GM19351 (cell line): ENCODE data around the gene PSMD7.

Experiments used
- ATAC-seq: cut with Tn5 transposase; IDR thresholded peaks from one replicate; pipeline ENCODE4 v1.9.1; 2021; ENCODE audit warnings: mild to moderate bottlenecking, moderate library complexity; ENCODE audit not compliant: unreplicated experiment

Gene PSMD7

GRCh38 chr16:74296432-74297144, at the start of gene PSMD7:
TSS of gene PSMD7 (plus strand) at chr16:74296814. CDS start at chr16:74296915, 101 bp downstream.
- ATAC-seq = peak; percentile 91

DNA sequence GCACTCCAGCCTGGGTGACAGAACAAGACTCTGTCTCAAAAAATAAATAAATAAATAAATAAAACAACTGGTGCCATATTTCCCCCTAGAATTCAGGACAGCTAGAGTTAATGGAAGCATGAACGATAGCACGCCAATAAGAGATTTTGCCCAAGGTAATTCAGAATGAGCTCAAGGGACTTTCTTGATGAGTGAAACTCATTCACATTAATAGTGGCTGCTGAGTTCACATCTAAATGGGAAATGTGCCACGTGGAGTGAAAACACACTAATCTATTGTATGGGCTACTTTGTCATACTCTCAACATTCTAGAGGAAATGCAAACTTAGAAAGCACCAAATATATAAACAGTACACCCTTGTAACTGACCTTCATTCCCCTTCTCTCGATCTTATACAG, 47.4 kb upstream of the PSMD7 start:
- ATAC-seq = no peak

- ATAC-seq = no peak
Observed at GRCh38 chr16:74249846-74250245, 46.8 kb upstream of the PSMD7 start.

- no peak for ATAC-seq
Observed at GRCh38 chr16:74252329-74252728, 44.3 kb upstream of the PSMD7 start.

DNA sequence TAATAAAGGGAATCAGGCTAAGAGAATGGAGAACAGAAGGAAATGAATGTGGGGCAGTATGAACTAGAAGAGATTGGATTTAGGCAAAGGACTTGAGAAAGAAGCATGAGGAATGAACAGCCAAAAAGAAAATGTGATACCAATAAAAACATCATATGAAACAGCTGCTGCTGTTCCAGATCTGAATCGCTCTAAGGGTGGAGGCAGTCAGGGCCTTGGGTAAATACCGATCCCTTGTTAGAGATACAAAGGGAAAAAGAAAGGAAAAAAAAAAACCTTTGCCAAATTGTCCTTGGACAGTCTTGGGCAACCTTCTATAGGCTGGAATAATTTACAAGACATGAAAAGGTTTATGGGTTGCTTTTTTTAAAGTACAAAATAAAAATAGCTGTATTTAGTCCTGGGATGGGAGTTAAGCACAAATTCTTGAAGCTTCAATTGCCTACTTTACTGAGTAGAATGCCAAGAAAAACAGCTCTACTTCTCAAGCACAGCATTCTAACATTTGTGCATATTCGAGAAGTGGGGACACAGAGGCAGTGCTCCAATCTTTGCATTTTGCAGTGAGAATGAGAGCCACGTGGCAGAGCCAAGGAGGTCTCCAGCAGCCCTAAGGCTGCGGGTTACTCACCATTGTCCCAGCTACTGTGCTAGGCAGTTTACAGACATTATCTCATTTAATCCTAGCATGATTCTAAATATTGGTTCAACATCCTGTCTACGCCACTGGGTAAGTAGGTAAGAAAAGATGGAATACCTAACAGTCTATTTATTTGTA, 43.3 kb upstream of the PSMD7 start:
- ATAC-seq = no peak

- peak; percentile 50 for ATAC-seq
Observed at GRCh38 chr16:74257061-74257460, 39.6 kb upstream of the PSMD7 start.

DNA sequence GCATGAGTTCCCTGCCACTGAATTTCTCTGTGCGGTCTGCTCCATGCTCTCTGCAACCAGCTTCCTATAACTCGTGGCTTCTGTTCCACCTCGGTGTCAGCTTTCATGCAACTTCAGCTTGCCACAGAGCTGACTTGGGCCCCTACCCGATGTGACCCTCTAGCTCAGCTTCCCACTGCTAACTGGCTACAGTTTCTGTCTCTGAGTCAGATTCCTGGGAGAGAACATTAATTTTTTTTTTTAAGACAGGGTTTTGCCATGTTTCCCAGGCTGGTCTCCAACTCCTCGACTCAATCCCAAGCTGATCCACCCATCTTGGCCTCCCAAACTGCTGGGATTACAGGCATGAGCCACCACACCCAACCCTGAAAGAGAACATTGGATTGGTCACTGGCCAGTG, 35.5 kb upstream of the PSMD7 start:
- no peak for ATAC-seq

DNA sequence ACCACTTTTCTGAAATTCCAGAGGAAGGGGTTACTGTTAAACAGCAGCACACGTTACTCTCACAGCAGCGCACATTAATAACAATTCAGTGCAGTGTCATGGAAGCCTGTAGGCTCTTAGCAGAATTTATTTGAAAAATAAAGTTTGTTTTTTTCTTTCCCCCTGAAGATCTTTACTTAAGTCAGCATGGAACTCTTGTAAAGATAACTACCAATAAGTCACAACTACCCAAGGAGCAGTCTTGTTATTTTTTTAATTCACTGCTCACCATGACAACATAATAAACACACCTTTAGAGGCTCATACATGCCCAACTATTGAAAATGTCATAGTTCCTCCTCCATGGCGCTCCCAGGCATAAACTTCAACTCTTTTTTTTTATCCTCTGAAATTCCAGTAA, 31.8 kb upstream of the PSMD7 start:
- no peak for ATAC-seq

GRCh38 chr16:74268372-74268782, 28.2 kb upstream of the PSMD7 start:
- ATAC-seq = no peak

GRCh38 chr16:74271872-74272271, 24.7 kb upstream of the PSMD7 start:
- no peak for ATAC-seq

DNA sequence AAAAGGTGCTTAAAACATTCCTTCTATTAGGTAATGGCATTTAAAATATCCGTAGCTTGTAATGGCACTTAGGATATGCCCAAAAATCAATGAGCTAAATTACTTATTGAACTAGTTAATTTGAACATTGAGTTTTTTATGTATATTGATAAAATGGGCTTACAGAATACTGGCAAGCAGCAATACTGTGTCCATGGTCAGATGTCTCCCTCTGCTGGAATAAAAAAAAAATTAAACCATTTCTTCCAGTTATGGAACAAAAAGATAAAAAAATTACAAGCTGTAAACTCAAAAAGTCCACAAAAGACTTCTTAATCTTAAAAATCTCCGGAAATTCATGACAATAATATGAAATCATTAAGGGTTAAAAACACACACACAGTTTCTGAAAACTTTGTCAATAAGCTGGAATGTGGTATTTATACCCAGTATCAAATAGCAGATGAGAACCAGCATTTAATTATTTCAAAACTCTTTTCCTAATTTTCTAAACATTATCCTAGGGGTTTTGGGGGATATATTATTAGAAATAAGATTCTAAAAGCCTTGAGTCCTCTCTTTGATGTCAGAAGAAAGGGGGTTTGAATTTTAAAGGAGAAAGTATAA, 21.5 kb upstream of the PSMD7 start:
- no peak for ATAC-seq

- ATAC-seq = no peak
Observed at GRCh38 chr16:74275711-74276110, 20.9 kb upstream of the PSMD7 start.

- ATAC-seq = no peak
Observed at GRCh38 chr16:74277974-74278373, 18.6 kb upstream of the PSMD7 start.

- no peak for ATAC-seq
Observed at GRCh38 chr16:74279266-74279665, 17.3 kb upstream of the PSMD7 start.

GRCh38 chr16:74279805-74280204, 16.8 kb upstream of the PSMD7 start:
- ATAC-seq = no peak

DNA sequence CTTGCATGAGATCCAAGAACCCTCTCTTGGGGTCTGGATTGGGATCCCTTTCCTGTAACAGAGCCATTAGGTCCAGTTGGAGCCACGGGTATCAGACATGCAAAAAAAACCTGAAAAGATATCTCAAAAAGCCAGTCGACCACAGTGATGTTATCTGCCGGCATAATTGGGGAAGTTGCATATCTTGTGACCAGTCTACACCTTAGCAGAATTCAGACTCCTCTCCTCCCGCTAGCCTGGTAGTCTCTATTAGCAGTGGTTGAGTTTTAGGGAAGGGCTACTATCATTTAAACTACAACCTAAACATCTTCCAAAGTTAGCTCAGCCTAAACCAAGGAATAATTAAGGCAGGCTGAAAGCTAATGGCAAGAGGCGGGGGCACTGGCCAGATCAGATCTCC, 16.2 kb upstream of the PSMD7 start:
- no peak for ATAC-seq

- no peak for ATAC-seq
Observed at GRCh38 chr16:74281300-74281699, 15.3 kb upstream of the PSMD7 start.

GRCh38 chr16:74283716-74284115, 12.9 kb upstream of the PSMD7 start:
- ATAC-seq = no peak

DNA sequence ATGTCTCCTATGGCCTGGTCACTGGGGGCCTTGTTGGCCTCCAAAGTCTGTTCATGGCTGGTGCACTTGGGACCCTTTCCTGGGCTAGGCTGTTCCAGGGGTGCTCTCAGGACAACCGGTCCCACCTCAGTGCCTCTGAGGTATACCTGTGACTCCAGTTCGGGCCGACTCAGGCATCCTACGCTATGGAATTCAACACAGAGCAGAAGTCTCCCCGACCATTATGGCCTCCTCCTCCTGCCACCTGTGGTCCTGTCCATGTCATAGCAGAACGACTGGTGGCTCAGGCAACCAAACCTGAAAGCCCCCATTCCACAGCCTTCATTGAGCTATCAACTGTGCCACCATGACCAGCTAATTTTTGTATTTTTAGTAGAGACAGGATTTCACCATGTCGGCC, 8.5 kb upstream of the PSMD7 start:
- no peak for ATAC-seq

- no peak for ATAC-seq
Observed at GRCh38 chr16:74290356-74290755, 6.3 kb upstream of the PSMD7 start.

- ATAC-seq = no peak
Observed at GRCh38 chr16:74291176-74291575, 5.4 kb upstream of the PSMD7 start.
